Adipose tissue (tissue), 3 donors: Measurements from ENCODE around the gene ZNF337. TPM values are rescaled to one million over a fixed set of nuclear protein-coding genes. Genes with fewer than 3 reads are reported as not detected.
"Not testable (repeated sequence)": the region's sequence is repeated elsewhere in the genome, so short reads cannot be mapped to it uniquely, and the experiment has no call there.

Experiments used
- H3K27ac ChIP-seq: one replicate; pipeline ENCODE4 v1.5.1; 2013; ENCODE audit warnings: low read depth, low read length
- WGBS, 3 donors: extraction: QIAGEN DNeasy Blood & Tissue Kit; methylation state at CpG; one replicate each; pipeline ENCODE4 v1.1.7; 2013; 5-methylcytosine and 5-hydroxymethylcytosine counted together
- polyA plus RNA-seq, 3 donors: library from polyadenylated mRNA; stranded (reverse); fragments of 200-250 nt; gene quantifications; one replicate each; pipeline ENCODE4 v1.2.3, GENCODE V29; 2013
- donor health status: healthy with polysubstance abuse.
- donor health status: Bipolar disorder and iron deficiency.
- donor health status: healthy.

Gene ZNF337
- polyA plus RNA-seq, 3 donors = 4.8 to 7.1 (median 6.1) TPM

DNA sequence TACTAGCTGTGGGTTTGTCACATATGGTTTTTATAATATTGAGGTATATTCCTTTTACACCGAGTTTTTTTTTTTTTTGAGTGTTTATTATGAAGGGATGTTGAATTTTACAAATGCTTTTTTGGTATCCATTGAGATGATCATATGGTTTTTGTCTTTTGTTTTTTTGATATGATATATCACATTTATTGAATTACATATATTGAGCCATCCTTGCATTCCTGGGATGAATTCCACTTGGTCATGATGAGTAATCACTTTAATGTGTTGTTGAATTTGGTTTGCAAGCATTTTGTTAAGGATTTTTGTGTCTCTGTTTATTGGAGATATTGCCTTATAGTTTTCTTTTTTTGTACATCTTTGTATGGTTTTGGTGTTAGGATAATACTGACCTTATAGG lies 3.3 kb upstream of the ZNF337 start:
- no peak overlapping the region for H3K27ac ChIP-seq
- WGBS, 3 donors = 47 to 66% (median 55%) methylated on average over 1 of the region's 1 CpG

DNA sequence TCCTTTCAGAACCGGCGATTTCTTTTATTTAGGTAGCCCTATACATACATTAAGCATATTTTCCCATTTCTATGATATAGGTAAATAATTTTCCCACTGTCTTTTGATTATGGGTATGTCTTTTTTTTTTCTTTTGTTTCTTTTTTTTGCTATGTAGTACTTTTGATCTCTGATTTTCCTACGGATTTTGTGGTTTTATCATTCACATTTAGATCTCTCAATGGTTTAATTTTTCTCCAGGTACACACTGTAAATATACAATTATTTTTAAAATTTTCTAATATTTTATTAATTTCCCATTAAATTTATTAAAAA lies 436 bp upstream of the ZNF337 start:
- WGBS, 3 donors = 0 to 2% (median 1%) methylated on average over 3 of the region's 3 CpGs
- H3K27ac ChIP-seq = no peak overlapping the region

DNA sequence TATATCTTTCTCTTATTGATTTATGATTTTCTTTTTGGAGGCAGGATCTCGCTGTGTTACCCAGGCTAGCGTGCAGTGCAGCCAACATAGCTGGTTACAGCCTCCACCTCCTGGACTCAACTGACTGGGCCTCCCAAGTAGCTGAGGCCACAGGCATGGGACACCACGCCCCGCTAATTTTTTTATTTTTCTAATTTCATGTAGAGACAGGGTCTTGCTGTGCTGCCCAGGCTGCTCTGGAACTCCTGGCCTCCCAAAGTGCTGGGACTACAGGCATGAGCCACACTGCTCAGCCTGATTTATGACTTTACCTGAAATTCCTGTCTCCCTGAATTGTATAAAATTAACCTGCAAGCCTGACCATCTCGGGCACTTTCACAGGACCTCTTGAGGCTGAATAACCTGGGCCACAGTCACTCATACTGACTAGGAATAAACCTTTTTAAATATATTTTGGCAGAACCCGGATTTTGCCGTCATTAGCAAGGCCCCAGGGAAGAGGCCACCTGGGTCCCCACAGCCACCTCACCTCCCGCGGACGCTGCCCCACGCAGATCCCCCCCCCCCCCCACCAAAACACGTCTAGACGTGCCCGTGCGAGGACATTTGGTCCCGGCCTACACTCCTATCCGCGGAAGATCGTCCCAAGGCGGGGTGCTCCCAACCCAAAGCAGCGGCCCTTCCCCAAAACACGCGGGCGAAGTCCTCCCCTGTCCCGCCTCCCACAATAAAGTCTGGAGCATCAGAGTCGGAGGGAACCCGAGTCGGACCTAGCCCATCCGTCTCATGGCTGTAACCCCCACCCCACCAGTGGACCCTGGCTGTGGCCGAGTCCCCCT lies 902 bp downstream of the ZNF337 start:
- WGBS, 3 donors = 13 to 14% (median 14%) methylated on average over 29 to 30 of the region's 30 CpGs
- no peak overlapping the region for H3K27ac ChIP-seq

DNA sequence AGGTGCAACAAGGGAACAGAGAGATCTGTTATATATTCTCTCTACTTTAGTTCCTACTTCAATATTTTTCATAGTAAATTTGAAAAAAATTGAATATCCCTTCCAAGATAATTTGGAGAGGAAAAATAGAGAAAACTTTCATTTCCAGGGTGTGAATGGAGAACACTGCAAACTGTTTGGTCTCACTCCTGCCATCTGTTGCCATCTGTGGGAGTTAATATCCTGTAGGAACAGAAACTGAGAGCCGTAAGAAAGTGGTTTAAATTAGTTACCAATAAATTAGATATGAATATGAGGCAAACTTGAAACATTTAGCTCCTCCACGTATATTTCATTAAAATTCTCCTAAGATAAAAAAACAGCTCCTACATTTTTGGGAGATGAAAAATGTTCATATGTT lies 4.2 kb downstream of the ZNF337 start:
- H3K27ac ChIP-seq = no peak overlapping the region
- WGBS, 3 donors = 57 to 75% (median 66%) methylated on average over 2 of the region's 2 CpGs

DNA sequence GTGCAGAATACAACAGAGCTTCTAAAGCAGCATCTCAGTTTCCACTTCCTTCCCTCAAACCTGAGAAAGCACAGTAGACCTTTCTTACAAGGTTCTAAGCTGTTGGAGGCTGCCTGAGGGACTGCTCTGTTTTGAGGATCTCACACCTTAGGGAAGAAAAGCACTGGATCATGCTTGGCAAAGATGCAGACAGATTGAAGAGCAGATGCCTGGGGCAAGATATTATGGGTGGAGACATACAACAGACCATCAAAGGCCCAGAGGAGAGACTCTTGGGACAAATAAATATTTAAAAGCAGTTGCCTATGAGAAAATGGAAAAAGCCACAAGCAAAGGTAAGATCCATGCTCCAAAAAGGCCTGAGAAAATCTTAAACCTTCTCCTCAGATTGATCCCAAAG lies 6.2 kb downstream of the ZNF337 start:
- no peak overlapping the region for H3K27ac ChIP-seq

DNA sequence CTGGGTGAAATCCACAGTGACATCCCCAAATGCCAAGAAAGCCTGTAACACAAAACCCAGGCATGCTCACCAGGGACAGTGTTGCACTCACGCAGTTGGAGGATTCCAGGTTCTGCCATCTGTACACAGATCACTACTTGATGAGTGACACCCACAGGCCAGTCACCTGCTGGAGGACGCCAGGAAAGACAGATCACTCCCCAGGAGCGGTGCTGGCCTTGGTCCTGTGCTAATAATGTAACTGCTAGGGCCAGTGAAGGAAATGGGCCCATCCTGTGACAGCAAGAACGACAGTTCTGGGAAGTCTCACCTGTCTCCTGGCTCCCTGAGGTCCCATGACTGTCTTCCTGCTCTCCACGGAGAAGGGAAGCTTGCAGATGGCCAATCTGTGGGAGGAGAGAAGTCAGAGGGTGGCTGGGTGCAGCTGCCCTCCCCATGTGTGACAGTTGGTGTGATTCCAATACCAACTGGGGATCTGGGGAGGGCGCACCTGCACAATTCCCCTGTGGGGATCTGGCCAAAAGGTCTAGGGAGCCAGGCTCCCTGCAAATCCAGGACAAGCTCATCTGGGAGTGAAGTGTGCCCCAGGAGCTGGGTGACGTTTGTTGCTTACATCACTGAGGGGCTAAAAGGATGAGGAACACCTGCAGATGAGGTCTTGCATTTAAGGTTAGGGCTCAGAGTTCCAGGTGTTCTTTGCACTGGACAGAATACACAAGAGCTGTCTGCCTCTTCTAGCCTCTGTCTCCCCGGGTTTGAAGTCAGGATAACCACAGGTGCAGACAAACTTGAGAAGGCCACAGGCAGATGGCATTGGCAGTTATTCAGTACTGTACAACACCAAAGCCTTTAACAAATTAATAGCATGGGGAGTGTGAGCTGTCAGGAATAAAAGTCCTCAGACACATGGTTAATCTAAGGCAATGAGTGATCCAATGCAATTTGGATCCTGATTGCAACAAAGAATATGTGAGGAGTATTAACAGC lies 10.3 kb downstream of the ZNF337 start:
- H3K27ac ChIP-seq = no peak overlapping the region
- 44 to 79% (median 77%) methylated on average over 8 of the region's 8 CpGs for WGBS, 3 donors

DNA sequence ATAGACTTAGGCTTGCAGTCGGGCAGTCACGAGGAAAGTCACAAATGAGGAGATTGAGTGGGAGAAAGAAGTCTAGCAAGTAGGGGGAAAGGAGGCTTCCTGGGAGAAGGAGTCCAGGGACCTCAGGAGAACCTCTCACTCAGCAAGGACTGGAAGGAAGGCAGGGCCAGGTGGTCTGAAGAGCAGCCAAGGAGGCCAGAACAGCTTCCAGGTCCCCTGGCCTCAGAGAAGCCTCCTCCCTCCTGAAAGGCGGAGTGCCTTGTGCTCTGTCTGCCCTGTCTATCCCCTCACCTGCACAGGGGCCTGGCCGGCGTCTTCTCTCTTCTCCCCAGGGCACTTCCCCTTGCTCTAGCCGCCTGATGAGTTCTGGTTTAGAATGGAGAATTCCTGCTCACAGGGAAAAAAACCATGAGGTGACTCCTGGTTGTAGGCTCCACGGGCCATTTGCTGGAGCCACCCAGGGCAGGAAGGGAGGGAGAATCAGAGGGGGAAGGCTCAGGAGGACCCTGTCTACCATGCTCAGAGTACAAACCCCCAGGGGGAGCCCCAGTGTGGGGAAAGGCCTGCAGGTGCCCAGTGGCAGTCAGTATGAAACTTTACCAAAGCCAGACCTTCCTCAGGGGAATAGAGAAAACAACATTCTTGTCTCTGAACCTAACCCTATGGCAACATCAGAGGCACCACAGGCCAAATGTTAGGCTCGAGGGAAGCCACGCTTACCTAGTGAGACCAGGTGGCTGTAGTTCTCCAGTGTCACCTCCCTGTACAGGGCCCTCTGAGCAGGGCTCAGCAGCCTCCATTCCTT lies 11.2 kb downstream of the ZNF337 start:
- 87 to 91% (median 90%) methylated on average over 8 to 9 of the region's 9 CpGs for WGBS, 3 donors
- H3K27ac ChIP-seq = no peak overlapping the region

DNA sequence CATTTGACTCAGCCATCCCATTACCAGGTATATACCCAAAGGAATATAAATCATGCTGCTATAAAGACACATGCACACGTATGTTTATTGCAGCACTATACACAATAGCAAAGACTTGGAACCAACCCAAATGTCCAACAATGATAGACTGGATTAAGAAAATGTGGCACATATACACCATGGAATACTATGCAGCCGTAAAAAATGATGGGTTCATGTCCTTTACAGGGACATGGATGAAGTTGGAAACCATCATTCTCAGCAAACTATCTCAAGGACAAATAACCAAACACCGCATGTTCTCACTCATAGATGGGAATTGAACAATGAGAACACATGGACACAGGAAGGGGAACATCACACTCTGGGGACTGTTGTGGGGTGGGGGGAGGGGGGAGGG lies 12.8 kb downstream of the ZNF337 start:
- 92 to 96% (median 95%) methylated on average over 3 of the region's 3 CpGs for WGBS, 3 donors
- H3K27ac ChIP-seq = not testable (repeated sequence)

DNA sequence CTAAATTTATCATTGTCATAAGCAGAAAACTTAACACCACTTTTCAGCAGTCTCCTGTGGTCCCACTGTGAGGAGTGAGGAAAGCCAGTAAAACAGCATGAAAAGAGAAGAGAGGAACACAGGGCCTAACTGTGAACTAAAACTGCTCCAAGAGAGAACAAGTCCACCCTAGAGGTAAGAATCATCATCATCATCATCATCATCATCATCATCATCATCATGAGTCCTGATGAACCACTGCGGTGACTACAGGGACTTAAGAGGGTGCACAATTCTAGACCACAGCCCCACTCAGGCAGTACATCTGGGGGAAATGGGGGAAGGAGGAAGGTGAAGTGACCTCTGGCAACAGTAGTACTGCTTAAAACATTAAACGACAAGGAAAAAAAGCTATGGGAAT lies 13.6 kb downstream of the ZNF337 start:
- 86 to 94% (median 93%) methylated on average over 2 of the region's 2 CpGs for WGBS, 3 donors
- no peak overlapping the region for H3K27ac ChIP-seq

DNA sequence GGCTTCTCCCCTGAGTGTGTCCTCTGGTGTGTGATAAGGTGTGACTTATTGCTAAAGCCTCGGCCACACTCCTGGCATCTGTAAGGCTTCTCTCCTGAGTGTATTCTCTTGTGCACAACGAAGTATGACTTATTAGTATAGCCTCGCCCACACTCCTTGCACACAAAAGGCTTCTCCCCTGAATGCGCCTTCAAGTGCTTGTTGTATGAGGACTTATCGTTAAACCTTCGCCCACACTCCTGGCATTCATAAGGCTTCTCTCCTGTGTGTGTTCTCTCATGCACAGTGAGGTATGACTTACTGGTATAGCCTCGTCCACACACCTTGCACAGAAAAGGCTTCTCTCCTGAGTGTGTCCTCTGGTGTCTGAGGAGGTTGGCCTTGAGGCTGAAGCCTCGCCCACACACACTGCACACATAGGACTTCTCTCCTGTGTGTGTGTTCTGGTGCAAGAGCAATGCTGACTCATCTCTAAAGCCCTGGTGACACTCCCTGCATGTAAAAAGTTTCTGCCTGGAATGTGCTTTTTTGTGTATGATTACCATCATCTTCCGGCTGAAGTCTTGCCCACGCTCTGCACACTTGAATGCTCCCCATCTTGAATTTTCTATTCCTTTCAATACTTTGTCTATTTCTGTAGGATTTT lies 20.4 kb downstream of the ZNF337 start:
- WGBS, 3 donors = 95 to 96% (median 95%) methylated on average over 10 of the region's 10 CpGs

DNA sequence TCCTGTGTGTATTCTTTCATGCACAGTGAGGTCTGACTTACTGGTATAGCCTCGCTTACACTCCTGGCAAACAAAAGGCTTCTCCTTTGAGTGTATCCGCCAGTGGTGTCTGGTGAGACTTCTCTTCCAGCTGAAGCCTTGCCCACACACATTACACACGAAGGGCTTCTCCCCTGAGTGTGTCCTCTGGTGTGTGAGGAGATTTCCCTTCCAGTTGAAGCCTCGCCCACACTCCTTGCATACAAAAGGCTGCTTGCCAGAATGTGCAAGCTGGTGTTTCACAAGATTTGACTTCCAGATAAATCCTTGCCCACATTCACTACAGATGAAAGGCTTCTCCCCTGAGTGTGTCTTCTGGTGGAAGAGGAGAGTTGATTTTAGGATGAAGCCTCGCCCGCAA lies 21.5 kb downstream of the ZNF337 start:
- H3K27ac ChIP-seq = no peak overlapping the region
- 68 to 90% (median 74%) methylated on average over 6 of the region's 6 CpGs for WGBS, 3 donors

More for the DNA sequence above, 20.4 kb downstream of the ZNF337 start:
- no peak overlapping the region for H3K27ac ChIP-seq

DNA sequence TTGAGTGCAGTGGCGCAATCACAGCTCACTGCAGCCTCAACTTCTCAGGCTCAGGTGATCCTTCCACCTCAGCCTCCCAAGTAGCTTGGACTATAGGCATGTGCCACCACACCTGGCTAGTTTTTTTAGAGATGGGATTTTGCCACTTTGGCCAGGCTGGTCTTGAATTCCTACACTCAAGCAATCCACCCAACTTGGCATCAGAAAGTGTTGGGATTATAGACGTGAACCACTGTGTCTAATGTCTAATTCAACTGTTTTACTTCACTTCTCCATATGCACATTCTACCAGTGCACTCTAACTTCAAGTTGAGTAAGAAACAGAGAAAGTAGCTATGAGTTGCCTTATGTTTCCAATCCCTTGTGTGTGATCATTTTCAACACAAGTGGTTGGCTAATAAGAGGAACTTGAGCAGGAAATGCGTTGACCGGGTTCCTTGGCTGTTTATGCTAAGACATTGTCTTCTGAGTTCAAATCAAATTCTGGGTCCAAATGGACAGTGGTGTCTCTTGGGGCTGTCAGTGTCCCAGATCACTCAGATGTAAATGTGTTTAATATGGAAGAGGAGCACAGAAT lies 23.9 kb downstream of the ZNF337 start:
- WGBS, 3 donors = 66 to 94% (median 77%) methylated on average over 4 of the region's 4 CpGs
- H3K27ac ChIP-seq = no peak overlapping the region

DNA sequence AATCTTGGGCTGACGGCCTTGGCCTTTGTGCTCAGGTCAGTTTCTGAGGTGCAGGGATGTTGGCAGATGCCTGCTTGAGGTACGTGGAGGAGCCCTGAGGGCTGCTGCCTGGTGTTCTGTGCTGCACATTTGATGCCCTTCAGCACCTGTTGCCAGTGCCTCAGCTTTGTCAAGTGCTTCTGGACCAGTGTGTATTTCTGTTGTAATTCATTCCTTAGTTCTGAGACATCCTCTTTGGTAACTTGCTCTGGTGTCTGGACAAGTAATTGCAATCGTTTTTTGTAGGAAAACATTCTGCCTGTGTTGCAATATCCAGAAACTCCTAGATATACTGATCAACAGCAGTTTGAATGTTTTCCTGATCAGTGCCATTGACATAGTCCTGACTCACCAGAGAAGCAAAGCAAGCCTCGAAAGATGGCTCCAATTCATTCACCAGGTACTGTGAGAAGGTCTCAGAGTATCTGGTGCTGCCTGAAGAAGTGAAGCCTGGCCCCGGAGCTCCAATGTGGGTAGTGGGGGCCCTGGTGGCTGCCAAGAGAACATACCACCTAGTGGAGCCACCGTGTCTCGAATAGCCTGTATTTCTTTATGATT lies 26.7 kb downstream of the ZNF337 start:
- no peak overlapping the region for H3K27ac ChIP-seq
- whole genome bisulfite sequencing, 3 donors = 71 to 75% (median 72%) methylated on average over 7 of the region's 7 CpGs

DNA sequence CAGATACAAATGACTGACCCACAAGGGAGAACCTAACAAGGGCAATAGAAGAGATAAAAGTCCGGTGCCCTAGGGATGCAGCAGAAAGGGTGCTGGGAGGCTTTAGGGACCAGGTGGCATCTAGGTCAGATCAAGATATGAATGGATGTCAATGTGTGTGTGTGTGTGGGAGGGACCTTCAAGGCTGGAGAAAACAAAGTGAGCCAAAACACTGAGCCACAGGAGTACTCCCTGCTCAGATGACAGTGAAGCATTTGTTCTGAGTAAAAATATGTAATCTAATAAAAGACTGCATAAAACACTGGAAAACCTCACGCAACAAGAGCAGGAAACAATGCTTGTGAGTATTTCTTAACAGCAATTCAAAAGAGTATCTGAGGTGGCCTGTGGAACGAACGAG lies 28.2 kb downstream of the ZNF337 start:
- H3K27ac ChIP-seq = no peak overlapping the region
- 63 to 80% (median 78%) methylated on average over 4 of the region's 4 CpGs for WGBS, 3 donors

DNA sequence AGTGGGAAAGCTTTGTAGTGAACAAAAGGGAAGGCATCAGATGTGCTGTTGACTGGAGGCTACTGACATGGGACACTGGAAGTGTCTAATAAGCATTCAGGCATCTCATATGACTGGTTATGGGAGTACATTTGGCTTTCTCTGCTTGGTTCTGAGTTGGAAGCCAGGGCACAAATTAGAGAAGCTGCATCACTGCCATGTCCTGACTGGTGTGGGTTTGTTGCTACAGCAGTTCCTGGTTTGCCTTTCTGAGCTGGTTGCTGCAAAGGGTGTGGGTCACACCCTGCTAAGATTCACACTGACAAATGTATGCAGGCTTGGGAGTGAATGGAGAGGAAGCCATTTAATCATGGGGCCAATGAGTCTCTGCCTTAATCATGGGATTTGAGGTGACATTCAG lies 36.7 kb downstream of the ZNF337 start:
- no peak overlapping the region for H3K27ac ChIP-seq

DNA sequence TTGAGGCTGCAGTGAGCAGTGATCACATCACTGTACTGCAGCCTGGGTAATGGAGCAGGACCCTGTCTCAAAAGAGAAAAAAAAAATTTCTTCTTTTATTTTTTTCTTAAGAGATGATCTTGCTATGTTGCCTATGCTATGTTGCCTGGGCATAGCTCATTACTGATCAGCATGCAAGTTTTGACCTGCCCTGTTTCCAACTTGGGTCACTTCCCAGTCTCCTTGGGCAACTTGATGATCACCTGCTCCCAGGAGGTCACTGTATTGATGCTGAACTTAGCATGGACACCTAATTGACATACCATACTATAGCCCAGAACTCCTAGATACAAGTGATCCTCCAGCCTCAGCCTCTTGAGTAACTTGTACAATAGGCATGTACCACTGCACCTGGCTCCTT lies 42.2 kb downstream of the ZNF337 start:
- no peak overlapping the region for H3K27ac ChIP-seq

DNA sequence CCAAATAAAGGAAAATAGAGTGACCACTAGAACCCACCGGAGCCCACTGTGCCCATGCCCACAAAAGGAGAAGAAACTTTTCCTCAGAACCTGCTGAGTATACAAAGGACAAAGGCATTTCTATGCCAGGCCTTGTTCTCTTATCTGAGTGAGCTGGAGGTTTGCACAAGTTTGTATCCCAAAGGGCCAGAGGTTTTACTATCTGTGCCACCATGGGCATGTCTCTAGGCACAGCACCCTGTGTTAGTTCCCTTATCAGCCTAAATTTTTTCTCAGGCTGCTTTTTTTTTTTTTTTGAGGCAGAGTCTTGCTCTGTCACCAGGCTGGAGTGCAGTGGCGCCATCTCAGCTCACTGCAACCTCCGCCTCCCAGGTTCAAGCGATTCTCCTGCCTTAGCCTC lies 43.8 kb downstream of the ZNF337 start:
- WGBS, 3 donors = 96 to 97% (median 97%) methylated on average over 4 of the region's 4 CpGs
- not testable (repeated sequence) for H3K27ac ChIP-seq

DNA sequence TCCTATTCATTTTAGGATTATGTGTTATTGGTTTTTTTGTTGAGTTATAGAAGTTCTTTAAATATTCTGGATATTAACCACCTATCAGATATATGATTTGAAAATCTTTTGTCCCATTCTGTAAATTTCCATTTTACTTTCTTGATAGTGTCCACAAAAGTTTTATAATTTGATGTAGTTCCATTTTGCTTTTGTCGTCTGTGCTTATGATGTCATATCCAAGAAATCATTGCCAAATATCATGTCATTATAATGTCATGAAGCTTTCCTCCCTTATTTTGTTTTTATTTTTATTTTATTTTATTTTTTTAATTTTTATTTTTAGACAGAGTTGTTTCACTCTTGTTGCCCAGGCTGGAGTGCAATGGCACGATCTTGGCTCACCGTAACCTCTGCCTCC lies 51.8 kb downstream of the ZNF337 start:
- no peak overlapping the region for H3K27ac ChIP-seq
- 80 to 98% (median 94%) methylated on average over 3 of the region's 3 CpGs for WGBS, 3 donors
